Embryonic facial prominence (tissue), 1 donor: ENCODE results near the gene JAKMIP2.
"Not testable (repeated sequence)": the region's sequence is repeated elsewhere in the genome, so short reads cannot be mapped to it uniquely, and the experiment has no call there.

ENCODE experiments used
- DNase-seq: peaks from one replicate; pipeline ENCODE4 v3.0.0-alpha.2; 2016; ENCODE audit errors: extremely low spot score

The JAKMIP2 gene

DNA sequence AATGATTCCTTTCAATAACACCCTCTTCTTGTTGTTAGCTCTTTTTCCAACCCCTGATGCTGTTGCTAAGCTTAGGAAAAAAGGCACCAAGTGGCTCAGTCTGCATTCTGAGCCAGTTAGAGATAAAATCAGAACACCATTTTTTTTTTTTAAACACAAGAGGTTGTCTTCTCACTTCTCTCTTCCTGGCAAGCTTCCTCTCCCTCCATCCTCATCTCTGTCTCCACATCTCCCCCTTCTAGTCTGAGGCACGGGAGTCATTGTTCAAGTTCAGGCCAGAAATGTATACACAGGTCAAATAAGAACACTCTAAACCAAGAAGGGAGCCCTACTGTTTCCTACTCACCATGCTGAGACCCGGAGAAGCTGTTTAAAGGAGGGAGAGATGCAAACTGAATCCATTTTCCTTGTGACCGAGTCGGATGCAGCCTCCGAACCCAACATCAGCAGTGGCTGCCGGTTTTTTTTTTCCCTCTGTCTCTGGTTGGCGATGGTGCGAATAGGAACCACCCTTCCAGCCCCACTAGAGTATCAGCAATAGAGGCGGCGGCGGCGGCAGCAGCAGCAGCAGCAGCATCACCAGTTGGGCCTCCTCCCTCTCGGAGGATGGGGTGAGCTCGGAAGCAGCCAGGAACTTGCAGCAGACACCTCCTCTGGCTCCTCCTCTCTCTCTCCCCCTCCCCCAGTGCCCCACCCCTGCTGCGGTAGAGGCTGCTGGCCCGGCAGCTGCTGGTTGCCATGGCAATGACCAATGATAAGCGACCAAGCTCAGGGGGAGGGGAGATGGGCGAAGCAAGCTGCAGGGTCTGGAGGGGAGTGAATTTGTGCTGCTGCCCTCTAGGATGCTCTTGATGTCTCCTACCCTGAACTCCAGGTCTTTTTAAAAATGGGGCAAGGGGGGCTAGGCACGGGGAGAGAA is at the start of gene JAKMIP2:
Gene JAKMIP2, minus strand, starts transcription at position 619 of the 919 bp plus-strand sequence. CDS start 110,922 bp downstream, outside the sequence.
- DNase-seq: peak; percentile 84

DNA sequence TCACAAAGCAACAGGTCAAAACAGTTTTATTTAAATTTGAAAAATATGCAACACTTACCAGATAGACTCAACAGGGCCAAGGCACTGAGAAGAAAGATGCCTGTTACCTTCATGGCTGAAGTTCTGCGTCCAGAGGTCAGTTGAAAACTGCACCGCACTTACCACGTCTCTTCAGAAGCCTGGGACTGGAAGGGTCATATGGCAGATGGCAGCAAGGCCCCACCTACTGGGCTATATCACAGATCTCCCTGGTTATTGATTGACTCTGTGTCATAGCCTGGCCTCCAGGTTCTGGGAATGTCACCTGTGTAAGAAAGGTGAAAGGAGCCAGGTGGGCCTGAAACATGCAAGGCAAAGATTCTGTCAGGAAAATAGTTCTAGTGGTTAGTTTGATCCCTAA is 48.9 kb upstream of the JAKMIP2 start, which contains the start of gene SPINK1:
Gene SPINK1, minus strand, starts transcription at position 207 of the 400 bp plus-strand sequence. Its CDS starts 94 bp downstream, at position 113.
- no peak for DNase-seq

DNA sequence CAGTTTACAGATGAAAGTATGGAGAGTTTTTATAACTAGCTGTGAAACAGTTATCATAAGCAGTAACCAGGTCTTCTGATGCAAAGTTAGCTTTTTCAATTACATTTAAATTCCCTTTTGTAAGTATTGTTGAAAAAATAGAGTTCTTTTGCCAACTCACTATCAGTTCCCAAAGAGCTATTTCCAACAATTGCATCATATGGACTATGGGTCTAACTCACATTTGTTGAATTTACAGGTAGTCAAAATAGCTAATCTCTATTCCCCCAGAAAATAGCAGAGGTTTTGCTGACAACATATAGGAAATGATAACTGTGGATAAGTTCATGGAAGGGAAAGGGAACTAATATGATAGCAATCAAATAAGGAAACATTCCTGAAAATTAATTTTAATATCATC is 47.5 kb upstream of the JAKMIP2 start:
- DNase-seq: no peak

DNA sequence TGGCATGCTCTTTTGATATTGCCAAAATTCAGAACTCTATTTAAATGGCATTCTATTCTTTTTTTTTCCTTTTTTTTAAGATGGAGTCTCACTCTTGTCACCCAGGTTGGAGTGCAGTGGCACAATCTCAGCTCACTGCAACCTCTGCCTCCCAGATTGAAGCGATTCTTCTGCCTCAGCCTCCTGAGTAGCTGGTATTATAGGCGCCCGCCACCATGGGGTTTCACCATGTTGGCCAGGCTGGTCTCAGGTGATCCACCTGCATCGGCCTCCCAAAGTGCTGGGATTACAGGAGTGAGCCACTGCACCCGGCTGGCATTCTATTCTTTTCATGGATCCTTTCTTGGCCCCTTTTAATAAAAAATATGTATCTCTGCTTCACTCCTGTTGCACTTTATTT is 44.5 kb upstream of the JAKMIP2 start:
- DNase-seq: not testable (repeated sequence)

DNA sequence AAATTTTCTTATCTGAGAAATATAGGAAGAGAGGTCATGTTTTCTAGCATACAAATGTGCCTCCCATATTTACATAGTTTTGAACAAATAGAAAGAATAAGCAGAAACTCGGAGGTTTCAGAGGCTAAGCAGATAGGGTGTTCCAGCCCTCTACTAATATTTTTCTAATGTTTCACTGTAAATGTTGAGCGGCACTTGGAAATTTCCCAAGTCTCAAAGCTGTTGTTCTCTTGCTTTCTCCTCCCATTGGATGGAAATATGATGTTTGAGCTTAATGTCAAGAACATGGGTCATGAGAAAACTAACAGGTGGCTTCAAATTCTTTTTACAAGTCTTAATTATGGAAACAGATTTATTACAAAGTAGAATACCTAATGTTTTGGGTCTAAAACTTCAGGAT is 43.8 kb upstream of the JAKMIP2 start:
- DNase-seq: no peak

DNA sequence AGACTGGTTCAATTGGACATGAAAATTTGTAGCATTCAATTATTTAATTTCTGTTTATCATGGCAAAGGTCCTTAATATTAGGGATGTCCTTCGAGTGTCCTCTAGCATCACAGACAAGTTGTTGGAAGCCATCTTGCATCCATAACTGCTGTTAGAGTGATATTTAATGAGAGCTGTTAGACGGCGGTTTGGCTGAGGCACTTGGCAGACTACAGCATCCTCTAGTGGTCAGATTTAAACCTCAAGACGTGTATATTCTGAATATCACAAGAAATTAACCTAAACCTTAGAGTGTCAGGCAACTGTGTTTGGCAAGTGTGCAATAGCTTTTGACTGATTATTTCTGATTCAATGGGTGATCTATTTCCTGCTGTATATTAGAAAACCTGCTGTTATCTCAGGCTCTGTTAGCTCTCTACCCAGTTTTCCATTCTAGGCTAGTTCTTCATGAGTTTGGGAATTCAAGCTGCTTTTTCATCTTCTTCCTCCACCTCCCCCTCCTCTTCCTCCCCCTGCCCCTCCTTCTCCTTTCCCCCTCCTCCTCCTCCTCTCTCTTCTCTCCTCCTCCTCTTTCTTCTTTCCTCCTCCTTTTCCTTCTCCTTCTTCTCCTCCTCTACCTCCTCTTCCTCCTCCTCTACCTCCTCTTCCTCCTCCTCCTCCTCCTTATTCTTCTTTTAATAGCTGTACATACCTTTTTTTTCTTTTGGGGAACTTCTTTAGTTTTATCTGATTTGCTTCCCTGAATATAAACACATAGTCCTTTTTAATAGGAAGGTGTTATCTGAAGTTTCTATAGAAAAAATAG is 40.4 kb upstream of the JAKMIP2 start:
- peak; percentile 65 for DNase-seq

DNA sequence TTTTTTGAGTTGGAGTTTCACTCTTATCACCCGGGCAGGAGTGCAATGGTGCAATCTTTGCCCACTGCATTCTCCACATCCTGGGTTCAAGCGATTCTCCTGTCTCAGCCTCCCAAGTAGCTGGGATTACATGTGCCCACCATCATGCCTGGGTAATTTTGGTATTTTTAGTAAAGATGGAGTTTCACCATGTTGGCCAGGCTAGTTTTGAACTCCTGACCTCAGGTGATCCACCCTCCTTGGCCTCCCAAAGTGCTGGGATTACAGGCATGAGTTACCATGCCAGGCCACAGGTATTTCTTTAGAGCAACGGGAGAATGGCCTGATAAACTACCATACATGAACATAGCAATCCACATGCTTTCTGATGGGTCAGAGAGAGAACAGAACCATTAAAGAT is 39.7 kb upstream of the JAKMIP2 start:
- DNase-seq: not testable (repeated sequence)

DNA sequence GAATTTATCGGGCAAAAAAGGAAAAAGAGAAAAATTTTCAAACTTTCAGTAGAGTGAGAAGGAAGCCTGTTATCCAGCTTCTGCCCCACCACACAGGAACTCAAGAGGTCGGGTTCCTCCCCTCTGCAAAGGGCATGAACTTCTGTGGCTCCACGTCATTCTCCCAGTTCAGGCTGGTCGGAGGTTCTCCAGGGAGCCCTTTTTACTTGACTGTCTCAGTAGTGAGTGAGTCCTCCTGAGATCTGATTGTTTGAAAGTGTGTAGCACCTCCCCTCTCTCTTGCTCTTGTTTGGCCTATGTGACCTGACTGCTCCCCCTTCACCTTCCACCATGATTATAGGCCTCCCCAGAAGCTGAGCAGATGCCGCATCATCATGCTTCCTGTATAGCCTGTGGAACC is 39.2 kb upstream of the JAKMIP2 start:
- no peak for DNase-seq

DNA sequence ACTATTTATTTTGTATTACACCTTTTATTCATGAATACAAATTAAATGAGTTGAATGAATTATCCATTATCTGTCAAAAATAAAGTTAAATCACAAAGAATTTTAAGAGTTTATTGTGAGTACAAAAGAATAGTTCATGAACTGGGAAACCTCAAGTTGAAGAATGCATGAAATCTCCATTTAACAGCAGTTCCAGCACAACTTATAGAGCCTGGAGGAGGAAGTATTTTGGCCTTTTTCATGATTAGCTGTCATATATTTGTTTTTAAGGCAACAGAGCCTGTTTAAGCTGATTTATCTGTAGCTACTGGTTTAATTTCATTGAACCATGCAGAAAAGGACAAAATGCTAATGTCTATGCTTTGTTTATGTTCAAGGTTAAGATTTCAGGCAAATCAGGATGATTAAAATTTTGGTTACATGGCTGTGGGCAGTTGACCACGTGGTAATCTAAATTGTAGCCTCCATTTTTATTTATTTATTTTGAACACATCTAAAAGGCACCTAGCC is 36.8 kb upstream of the JAKMIP2 start:
- no peak for DNase-seq

DNA sequence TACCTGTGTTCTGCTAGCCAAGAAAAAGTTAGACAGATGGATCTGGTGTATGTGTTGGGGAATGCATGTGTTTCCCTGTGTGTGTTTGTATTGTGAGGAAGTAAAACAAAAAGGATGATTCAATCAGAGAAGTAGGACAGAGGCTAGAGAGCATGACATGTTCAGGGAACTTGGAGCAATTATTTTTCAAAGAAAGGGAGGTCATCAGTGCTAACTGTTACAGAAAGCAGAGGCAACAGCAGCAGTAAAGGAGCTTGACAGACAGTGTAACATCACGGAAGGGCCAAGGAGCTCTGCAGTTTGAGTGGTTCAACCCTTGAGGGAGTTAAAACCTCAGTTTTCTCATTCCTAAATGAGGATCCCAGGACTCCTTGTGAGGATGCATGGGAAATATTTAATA is 35.8 kb upstream of the JAKMIP2 start:
- no peak for DNase-seq

DNA sequence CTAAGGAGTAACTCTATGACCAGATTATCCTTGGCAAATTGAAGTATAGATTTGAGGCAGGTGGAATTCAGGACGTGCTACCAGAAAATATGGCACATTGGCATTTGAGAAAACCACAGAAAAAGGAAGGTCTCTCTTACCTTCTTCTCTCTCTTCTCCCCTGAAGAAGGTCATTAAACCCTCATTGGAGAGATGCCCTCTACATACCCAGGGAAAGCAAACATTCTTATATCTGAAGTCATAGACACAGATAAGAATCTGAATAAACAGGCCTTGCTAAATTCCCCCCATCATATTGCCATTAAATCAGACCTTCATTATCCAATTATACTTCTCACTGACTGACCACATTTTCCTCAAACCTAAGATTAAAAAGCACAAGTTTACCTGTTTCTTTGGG is 31.2 kb upstream of the JAKMIP2 start:
- DNase-seq: no peak

DNA sequence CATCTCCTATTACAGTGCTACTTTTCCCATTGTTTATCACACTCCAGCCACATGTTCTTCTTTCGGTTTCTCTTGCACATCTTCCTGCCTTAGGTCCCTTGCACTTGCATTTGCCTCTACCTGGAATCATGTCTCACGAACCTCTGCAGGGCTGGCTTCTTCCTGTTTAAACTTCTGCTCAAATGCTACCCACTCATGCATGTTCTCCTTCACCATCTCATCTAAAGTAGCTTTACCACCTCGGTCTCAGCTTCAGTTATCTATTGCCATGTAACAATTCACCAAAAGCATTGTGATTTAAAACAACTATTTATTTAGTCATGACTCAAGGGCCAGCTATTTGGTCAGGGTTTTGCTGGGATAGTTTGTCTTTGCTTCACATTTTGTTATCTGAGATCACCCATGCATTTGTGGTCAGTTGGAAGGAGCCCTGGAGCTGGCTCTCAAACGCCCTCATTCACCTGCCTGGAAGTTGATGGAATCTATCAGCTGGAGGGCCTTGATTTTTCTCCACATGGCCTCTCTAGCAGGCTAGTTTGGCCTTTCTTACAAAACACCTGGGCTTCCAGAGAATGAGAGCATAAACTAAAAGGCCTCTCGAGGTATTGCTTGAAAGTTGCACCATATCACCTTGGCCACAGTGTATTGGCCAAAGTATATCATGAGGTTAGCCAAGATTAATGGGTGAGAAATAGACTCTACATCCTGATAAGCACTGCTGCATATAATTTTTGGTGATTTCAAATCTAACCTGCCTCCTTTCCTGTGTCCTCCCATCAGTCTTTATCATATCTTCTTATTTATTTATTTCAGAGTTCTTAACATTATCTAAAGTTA is 27.5 kb upstream of the JAKMIP2 start:
- DNase-seq: no peak

DNA sequence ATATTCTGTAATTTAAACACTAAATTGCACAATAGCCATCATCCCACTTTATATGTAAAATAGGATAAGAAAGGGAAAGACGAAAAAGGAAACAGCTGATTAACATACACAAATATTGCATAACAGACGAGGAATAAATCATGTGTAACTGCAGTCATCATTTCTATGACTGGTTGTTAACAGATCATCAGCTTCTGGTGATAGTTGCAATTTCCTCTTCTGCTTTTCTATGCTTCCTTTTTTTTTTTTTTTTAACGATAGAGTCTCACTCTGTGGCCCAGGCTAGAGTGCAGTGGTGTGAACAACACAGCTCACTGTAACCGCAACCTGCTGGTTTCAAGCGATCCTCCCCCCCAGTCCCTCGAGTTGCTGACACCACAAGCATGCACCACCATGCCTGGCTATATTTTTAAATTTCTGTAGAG is 22.5 kb upstream of the JAKMIP2 start:
- no peak for DNase-seq

DNA sequence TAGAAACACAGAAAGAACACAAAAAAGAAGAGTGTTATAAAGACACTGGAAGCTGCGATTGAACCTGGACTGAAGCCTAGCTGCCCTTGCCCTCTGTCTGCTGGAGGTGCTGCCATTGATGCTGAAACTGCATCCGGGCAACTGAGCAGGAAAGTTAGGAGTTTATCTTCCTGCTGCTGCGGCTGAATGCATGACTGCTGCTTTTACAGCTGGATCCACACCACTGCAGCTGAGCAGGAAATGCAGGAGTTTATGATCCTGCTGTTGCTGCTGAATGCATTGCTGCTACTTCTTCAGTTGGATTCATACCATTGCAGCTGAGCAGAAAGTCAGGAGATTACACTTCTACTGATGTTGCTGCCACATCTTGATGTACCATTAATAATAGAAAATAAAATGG is 21.8 kb upstream of the JAKMIP2 start:
- no peak for DNase-seq

DNA sequence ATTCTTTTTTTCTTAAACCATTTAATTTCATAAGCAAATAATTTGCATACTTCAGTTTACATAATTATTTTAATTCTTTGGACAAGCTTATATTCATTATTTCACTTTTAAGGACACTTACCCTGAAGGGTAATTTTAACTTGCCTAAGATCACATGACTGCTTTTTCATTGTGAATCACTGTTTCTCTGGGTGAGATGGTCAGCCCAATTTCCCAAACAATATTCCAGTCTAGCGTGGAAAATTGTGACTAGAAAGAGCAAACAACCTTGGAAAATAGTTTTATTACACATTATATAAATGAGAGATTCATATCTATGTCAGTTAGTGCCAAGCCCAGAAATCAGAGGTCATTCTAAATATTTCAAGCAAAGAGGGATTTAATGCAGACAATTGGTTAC is 21.4 kb upstream of the JAKMIP2 start:
- no peak for DNase-seq

DNA sequence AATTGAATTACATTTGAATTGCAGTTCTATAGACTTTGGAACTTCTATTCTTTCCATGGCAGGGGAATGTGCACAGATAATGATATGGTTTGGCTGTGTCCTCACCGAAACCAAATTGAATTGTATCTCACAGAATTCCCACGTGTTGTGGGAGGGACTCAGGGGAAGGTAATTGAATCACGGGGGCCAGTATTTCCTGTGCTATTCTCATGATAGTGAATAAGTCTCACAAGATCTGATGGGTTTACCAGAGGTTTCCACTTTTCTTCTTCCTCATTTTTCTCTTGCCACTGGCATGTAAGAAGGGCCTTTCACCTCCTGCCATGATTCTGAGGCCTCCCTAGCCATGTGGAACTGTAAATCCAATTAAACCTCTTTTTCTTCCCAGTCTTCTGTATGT is 20.6 kb upstream of the JAKMIP2 start:
- not testable (repeated sequence) for DNase-seq

DNA sequence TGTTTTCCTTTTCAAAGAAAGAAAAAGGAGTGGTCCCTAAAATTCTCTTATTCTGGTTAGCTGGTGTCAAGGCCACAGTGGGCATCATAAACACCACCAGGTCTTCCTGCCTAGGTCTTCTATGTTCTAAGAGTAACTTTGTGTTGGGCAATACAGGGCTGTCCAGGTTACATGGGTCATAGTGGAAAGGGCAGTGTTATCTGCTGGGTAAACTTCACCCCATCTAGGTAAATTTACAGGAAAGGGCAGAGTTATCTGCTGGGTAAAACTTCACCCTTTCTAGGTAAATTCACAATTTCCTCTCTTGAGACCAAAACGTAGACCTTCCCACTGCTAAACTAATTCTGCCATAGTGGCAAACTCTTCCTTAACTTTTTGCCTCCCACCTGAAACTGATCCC is 18.9 kb upstream of the JAKMIP2 start:
- no peak for DNase-seq

DNA sequence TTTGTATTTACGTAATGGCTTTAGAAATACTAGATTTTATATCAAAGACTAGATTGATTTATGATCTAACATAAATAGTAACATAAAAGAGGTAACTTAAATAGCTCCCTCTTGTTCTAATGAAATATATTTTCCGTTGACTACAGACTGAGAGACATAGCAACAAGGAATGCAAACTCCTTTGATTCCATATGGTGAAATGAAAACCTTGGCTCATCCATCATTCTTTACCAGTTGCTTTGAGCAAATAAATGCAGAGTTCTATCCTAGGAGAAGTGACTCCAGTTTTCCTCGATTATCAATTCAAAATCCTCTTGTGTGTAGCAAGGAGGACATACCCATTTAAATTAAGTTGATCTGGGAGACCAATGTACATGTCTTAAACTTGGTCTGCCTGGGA is 18.0 kb upstream of the JAKMIP2 start:
- DNase-seq: no peak

DNA sequence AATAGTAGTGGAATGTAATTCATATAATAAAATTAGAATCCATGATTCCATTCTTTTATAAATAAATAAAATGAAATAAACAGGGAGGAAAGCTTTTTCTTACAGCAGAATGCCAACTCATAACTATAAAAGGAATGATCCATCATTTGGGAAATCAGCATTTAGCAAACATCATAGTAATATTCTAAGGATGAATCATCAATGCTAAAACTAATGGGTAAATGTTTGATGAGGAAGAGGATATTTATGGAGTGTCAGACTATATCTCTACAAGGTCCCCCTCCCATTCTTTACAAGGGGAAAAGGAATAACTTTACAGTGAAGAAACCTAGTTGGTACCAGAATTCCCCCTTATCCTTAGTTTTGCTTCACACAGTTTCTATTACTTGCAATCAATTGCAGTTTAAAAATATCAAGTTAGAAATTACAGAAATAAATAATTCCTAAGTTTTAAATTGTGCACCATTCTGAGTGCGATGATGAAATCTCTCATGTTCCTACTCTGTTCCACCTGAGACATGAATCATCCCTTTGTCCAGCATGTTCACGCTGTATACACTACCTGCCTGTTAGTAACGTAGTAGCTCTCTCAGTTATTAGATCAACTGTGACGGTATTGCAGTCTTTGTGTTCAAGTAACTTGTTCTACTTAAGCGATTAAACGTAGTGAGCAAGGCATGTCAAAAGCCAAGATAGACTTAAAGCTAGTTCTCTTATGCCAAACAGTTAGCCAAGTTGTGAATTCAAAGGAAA is 14.2 kb upstream of the JAKMIP2 start:
- DNase-seq: no peak

DNA sequence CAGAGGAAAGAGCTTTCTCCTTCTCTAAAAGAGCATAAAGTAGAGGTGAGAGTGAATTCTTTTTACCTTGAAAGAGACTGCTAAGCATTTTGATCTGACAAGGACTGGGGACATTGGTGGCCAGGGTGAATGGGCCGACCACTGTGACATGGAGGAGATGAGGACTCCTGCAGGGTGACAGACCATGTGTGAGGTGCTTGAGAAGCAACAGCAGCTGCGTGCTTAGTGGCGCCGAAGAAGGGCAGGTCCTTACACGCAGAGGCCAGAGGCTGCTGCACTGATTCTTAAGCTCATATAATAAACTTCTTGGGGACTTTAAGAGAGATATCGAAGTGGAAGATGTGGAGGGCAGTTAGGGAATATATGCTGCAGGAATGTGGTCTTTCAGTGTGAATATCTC is 8.7 kb upstream of the JAKMIP2 start:
- no peak for DNase-seq

DNA sequence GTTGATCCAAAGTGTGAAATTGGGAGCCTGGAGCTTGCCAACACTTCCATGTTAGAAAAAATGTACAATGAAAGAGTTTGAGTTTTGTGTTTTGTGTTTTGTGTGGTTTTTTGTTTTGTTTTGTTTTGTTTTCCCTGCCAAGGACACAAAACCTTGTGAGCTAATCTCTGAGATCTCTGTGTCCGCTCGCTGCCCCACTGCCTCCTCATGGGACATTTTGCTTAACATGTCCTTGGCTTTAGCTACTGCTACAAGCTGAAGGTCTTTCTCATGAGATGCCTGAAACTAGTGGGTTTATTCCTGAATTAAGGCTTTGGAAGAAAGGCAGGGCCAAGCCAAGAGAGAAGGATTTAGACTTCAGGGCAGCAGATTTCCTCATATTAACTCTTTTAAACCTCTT is 7.3 kb upstream of the JAKMIP2 start:
- no peak for DNase-seq
